Stomach (tissue), 9 donors: ENCODE data around the gene BCL2. TPM values are rescaled to one million over a fixed set of nuclear protein-coding genes. Genes with fewer than 3 reads are reported as not detected.

Experiments used
- DNase-seq, 2 donors: peaks; one replicate each; pipeline versions ENCODE4 v3.0.0 to v3.0.0-alpha.2; 2013 to 2019
- H3K27ac ChIP-seq, 5 donors: fragments of 200-600 bp in 4 of 5; sonication (generic) in 4 of 5; one replicate each; pipeline ENCODE4 v1.5.1; 2013 to 2019; ENCODE audit warnings: mild to moderate bottlenecking in 1 of 5, moderate library complexity in 1 of 5
- H3K27me3 ChIP-seq, 3 donors: fragments of 200-600 bp; sonication (generic); one replicate each; pipeline ENCODE4 v1.5.1; 2017 to 2019; ENCODE audit warnings: mixed run types in 1 of 3
- H3K36me3 ChIP-seq, 4 donors: fragments of 200-600 bp; sonication (generic); 1 replicate in 3 of 4; 2 replicates in 1 of 4; pipeline ENCODE4 v1.5.1; 2016 to 2019
- H3K4me1 ChIP-seq, 4 donors: fragments of 200-600 bp; sonication (generic); one replicate each; pipeline ENCODE4 v1.5.1; 2016 to 2019
- H3K4me3 ChIP-seq, 4 donors: fragments of 200-600 bp; sonication (generic) in 3 of 4; one replicate each; pipeline ENCODE4 v1.5.1; 2016 to 2019; ENCODE audit warnings: mild to moderate bottlenecking in 1 of 4
- H3K9me3 ChIP-seq, 4 donors: fragments of 200-600 bp; sonication (generic); one replicate each; pipeline ENCODE4 v1.5.1; 2016 to 2019
- EP300 ChIP-seq: sonication (generic); formaldehyde crosslinking; IDR thresholded peaks from one replicate; pipeline ENCODE4 v1.6.1; 2017; ENCODE audit warnings: antibody characterized with exemption
- POLR2A ChIP-seq, 4 donors: fragments of 450-650 bp; IDR thresholded peaks; one replicate each; pipeline ENCODE4 v1.6.1; 2016; ENCODE audit warnings: antibody characterized with exemption in 4 of 4, control low read depth in 2 of 4, mild to moderate bottlenecking in 1 of 4, moderate library complexity in 1 of 4
- POLR2AphosphoS5 ChIP-seq, 3 donors: sonication (generic); formaldehyde crosslinking; IDR thresholded peaks; one replicate each; pipeline ENCODE4 v1.6.1; 2016; ENCODE audit warnings: antibody characterized with exemption in 3 of 3
- WGBS, 5 donors: extraction: QIAGEN DNeasy Blood & Tissue Kit in 3 of 5; methylation state at CpG; one replicate each; pipeline versions ENCODE4 v1.1.5 to v1.1.7; 2013 to 2018; 5-methylcytosine and 5-hydroxymethylcytosine counted together
- intact Hi-C: fragments of 100-400 bp; cut with DNase I; formaldehyde crosslinking; loops from one replicate; pipeline ENCODE4 v1.15.1; 2023; ENCODE audit warnings: low total_unique reads
- polyA plus RNA-seq, 3 donors: library from polyadenylated mRNA; stranded (reverse); fragments of 200-250 nt; gene quantifications; one replicate each; pipeline ENCODE4 v1.2.3, GENCODE V29; 2013
- total RNA-seq, 5 donors: library from RNA; depleted of rRNA; stranded (reverse); fragments of >200 nt; gene quantifications; one replicate each; pipeline versions ENCODE4 v1.1.0 to v1.2.3, GENCODE V29; 2014 to 2016
- TF ChIP-seq, protein P1 (sequence below), 7 experiments: fragments of 450-650 bp in 4 of 7; fragments of 200-600 bp in 3 of 7; sonication (generic) in 3 of 7; IDR thresholded peaks; one replicate each; pipeline ENCODE4 v1.5.1; 2016 to 2019; ENCODE audit warnings: antibody characterized with exemption in 7 of 7, control low read depth in 2 of 7, mild to moderate bottlenecking in 1 of 7
- donor health status: healthy with polysubstance abuse.
- donor health status: Bipolar disorder and iron deficiency.
- donor health status: healthy.

Gene BCL2
- total and polyA plus RNA-seq, 8 donors, result 1.5 to 53.9 (median 6.0) TPM

DNA sequence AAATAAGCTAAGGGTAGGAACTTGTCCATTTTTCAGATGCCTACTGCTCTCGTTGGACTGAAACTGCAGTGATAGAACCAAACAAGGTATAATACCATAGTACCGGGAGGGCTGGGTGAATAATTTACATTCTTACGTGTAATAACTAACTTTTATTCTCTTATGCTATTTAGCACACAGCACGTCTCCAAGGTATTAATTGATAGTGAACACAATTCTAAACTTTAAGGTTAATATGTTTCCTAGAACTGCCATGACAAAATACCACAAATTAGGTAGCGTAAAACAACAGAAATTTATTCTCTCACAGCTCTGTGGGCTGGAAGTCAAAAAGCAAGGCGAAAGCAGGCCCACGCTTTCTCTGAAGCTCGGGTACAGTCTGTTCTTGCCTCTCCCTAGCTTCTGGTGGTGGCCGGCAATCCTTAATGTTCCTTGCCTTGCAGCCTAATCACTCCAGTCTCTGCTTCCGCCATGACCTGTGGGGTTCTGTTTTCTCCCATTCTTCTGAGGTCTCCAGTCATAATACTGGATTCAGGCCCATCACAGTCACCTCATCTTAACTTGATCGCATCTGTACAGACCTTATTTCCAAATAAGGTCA lies 5.6 kb upstream of the BCL2 start:
- 84 to 89% (median 86%) methylated on average over 11 of the region's 11 CpGs for WGBS, 5 donors
- H3K9me3 ChIP-seq, result no peaks in the 10 kb centered on the region
- H3K27ac ChIP-seq, result no peak overlapping the region
- H3K4me1 ChIP-seq, result peaks cover 6 to 22% (median 18%) of the 10 kb centered on the region in 4 donors
- TF ChIP-seq, protein P1, sequence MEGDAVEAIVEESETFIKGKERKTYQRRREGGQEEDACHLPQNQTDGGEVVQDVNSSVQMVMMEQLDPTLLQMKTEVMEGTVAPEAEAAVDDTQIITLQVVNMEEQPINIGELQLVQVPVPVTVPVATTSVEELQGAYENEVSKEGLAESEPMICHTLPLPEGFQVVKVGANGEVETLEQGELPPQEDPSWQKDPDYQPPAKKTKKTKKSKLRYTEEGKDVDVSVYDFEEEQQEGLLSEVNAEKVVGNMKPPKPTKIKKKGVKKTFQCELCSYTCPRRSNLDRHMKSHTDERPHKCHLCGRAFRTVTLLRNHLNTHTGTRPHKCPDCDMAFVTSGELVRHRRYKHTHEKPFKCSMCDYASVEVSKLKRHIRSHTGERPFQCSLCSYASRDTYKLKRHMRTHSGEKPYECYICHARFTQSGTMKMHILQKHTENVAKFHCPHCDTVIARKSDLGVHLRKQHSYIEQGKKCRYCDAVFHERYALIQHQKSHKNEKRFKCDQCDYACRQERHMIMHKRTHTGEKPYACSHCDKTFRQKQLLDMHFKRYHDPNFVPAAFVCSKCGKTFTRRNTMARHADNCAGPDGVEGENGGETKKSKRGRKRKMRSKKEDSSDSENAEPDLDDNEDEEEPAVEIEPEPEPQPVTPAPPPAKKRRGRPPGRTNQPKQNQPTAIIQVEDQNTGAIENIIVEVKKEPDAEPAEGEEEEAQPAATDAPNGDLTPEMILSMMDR (IDR thresholded peaks at IDR 0.05), result no peak
- TF ChIP-seq POLR2AphosphoS5 (IDR thresholded peaks at IDR 0.05) (no peak), POLR2A (IDR thresholded peaks at IDR 0.05) (no peak), EP300 (no peak)
- no peaks in the 10 kb centered on the region for H3K27me3 ChIP-seq
- H3K4me3 ChIP-seq, result no peak overlapping the region
- H3K36me3 ChIP-seq, result peaks cover 0 to 14% (median 11%) of the 10 kb centered on the region in 4 donors
- intact Hi-C loops, result loop anchor here (5.0 kb wide), 1 partner anchor 198 kb away; no protein-coding TSS in a partner anchor
- no peak for DNase-seq

DNA sequence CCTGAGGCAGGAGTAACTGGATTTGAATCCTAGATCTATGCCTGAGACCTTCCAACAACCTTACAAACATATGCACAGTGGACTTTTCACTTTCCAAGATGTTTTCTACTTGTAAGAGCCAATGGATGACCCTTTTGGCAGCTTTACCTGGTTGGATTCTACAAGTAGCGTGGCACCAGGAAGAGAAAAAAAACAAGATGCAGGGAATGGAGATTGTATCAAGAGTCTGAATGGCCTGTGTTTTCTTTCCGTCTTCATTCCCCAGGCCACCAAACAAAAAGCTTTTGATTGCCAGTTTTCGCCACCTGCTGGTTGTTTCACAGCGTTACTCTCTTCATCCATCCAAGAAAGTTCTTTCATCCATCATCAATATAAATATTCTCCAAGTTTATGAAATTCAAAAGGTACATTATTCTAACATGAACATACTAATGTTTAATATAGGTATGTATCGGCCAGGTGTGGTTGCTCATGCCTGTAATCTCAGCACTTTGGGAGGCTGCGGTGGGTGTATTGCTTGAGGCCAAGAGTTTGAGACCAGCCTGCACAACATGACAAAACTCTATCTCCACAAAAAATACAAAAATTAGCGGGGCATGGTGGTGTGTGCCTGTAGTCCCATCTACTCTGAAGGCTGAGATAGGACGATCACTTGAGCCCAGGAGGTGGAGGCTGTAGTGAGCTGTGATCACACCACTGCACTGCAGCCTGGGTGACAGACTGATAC lies 3.5 kb upstream of the BCL2 start:
- intact Hi-C loops, result loop anchor here (5.0 kb wide), 1 partner anchor 306 kb away; no protein-coding TSS in a partner anchor
- WGBS, 5 donors, result 23 to 30% (median 25%) methylated on average over 8 of the region's 8 CpGs
- peaks cover 6 to 37% (median 33%) of the 10 kb centered on the region in 4 donors for H3K4me1 ChIP-seq
- H3K36me3 ChIP-seq, result no peaks in the 10 kb centered on the region
- no peaks in the 10 kb centered on the region for H3K9me3 ChIP-seq
- H3K4me3 ChIP-seq, result no peak overlapping the region
- peak overlapping the region in 2 of 5 donors; percentile 1 to 62 for H3K27ac ChIP-seq
- TF ChIP-seq EP300 (no peak), POLR2AphosphoS5 (IDR thresholded peaks at IDR 0.05) (peak in 1 of 3 donors; percentile 50)
- TF ChIP-seq, protein P1 (IDR thresholded peaks at IDR 0.05), result peak in 5 of 7 experiments; percentile 57 to 88 (median 78)
- peak; percentile 51 to 90 for DNase-seq
- peaks cover 0 to 16% (median 7%) of the 10 kb centered on the region in 3 donors for H3K27me3 ChIP-seq

DNA sequence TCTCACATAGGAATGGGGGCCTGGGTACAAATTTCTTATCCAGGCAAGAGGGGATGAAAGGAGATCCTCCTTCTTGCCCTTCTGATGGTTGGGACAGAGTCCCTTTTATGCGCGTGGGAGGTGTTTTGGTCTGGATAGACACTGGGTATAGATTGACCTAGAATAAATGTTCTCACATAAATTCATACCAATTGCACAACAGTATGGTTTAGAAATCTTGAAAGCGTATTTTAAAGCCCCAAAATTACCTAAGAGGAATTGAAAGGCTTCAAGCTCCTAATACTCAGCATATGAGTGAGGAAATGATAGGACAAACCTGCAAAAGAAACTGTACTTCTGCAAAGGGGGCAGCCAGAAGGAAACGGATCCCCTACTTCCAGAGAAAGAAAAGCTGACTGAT lies 2.6 kb upstream of the BCL2 start:
- H3K4me1 ChIP-seq, result peaks cover 6 to 42% (median 37%) of the 10 kb centered on the region in 4 donors
- H3K9me3 ChIP-seq, result no peaks in the 10 kb centered on the region
- no peak overlapping the region for H3K4me3 ChIP-seq
- H3K36me3 ChIP-seq, result no peaks in the 10 kb centered on the region
- H3K27ac ChIP-seq, result peak overlapping the region in 2 of 5 donors; percentile 1 to 62
- peaks cover 0 to 22% (median 9%) of the 10 kb centered on the region in 3 donors for H3K27me3 ChIP-seq
- intact Hi-C loops, result loop anchor here (5.0 kb wide), 1 partner anchor 305 kb away; no protein-coding TSS in a partner anchor
- TF ChIP-seq, protein P1 (IDR thresholded peaks at IDR 0.05), result no peak
- no peak for TF ChIP-seq POLR2AphosphoS5 (IDR thresholded peaks at IDR 0.05)
- no peak for DNase-seq
- 75 to 91% (median 87%) methylated on average over 4 of the region's 4 CpGs for WGBS, 5 donors

DNA sequence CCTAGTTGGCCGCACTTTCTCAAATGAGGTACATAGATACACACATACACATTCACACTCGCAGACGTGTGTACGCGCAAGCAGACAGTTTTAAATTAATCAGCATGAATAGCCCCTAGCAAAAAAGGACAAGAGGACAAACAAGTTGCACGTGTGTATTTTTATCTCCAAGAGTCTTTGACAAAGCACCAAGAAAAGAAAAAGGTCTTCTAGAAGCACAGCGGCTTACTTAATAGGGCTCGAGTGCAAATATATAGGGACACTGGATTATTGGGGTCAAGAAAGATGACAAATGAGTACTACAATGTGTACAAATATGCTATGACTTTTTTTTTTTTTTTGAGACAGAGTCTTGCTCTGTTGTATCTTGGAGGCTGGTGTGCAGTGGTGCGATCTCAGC lies 1.7 kb upstream of the BCL2 start:
- H3K4me3 ChIP-seq, result peak overlapping the region in 2 of 4 donors; percentile 68 to 85
- WGBS, 5 donors, result 67 to 80% (median 77%) methylated on average over 9 of the region's 9 CpGs
- TF ChIP-seq, protein P1 (IDR thresholded peaks at IDR 0.05), result no peak
- TF ChIP-seq EP300 (no peak), POLR2A (IDR thresholded peaks at IDR 0.05) (no peak), POLR2AphosphoS5 (IDR thresholded peaks at IDR 0.05) (no peak)

More for the DNA sequence above, 1.7 kb upstream of the BCL2 start:
- Histone ChIP-seq H3K27ac (peak overlapping the region in 3 of 5 donors; percentile 73 to 92 (median 88)), H3K9me3 (no peaks in the 10 kb centered on the region), H3K27me3 (peaks cover 0 to 22% (median 9%) of the 10 kb centered on the region in 3 donors), H3K36me3 (no peaks in the 10 kb centered on the region), H3K4me1 (peaks cover 6 to 46% (median 39%) of the 10 kb centered on the region in 4 donors)
- intact Hi-C loops, result loop anchor here (5.0 kb wide), 1 partner anchor 304 kb away; no protein-coding TSS in a partner anchor
- no peak for DNase-seq
